SK-N-MC (cell line): Measurements from ENCODE around the gene PDE4B.

Experiments
- DNase-seq: peaks from one replicate; pipeline ENCODE4 v3.0.0-alpha.2; 2011; ENCODE audit warnings: low read depth, low spot score
- H3K27ac ChIP-seq: fragments of 200-600 bp; sonication (generic); 2 replicates; pipeline ENCODE4 v1.5.1; 2016; ENCODE audit warnings: mixed run types
- H3K36me3 ChIP-seq: fragments of 200-600 bp; sonication (generic); 2 replicates; pipeline ENCODE4 v1.6.1; 2017; ENCODE audit warnings: antibody characterized with exemption, low read length, mixed read lengths; ENCODE audit not compliant: insufficient read depth
- H3K4me3 ChIP-seq: fragments of 200-600 bp; sonication (generic); 2 replicates; pipeline ENCODE4 v1.5.1; 2016
- H3K9ac ChIP-seq: fragments of 200-600 bp; sonication (generic); 2 replicates; pipeline ENCODE4 v1.8.0; 2017; ENCODE audit warnings: mixed run types, mixed read lengths; ENCODE audit not compliant: insufficient read length
- H3K9me3 ChIP-seq: fragments of 200-600 bp; sonication (generic); 2 replicates; pipeline ENCODE4 v1.6.1; 2017; ENCODE audit warnings: low read depth, mild to moderate bottlenecking, antibody characterized with exemption, low read length, moderate library complexity, mixed read lengths
- EZH2 ChIP-seq: fragments of 200-600 bp; sonication (generic); IDR thresholded peaks from one replicate; pipeline ENCODE4 v1.6.1; 2017; ENCODE audit warnings: antibody characterized with exemption
- FOXP2 ChIP-seq: optimal IDR thresholded peaks from 2 replicates; pipeline ENCODE3; 2011; ENCODE audit warnings: mild to moderate bottlenecking, moderate library complexity; ENCODE audit not compliant: insufficient read depth; ENCODE audit errors: extremely low read length, control extremely low read depth
- POLR2AphosphoS5 ChIP-seq: IDR thresholded peaks from 2 replicates; pipeline ENCODE4 v1.6.1; 2012; ENCODE audit warnings: mild to moderate bottlenecking, low read depth, low read length, borderline replicate concordance

PDE4B gene

DNA sequence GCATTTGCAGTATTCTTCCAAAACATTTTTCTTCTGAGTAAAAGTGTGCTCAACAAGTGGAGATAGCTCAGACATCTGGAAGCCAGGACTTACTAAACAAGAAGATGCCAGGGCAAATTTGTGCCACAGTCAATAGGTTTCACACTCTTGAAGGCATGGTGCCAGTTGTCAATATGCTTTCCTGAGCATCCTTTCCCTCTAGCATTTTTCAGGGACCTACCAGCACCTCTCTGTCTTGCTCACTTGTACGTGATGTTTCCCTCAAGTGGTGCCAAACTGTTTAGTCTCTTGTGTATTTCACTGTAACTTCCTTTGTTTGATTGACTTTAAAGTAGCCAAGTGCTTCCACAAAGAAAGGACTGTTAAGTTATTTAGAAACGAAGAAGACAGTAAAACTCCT, 547.2 kb downstream of the PDE4B start:
- Histone ChIP-seq H3K9ac (no peak overlapping the region), H3K9me3 (no peaks in the 10 kb centered on the region; the same call in 1 of the 2 replicates), H3K27ac (no peak overlapping the region; the same call in 1 of the 2 replicates), H3K4me3 (no peak overlapping the region), H3K36me3 (no peaks in the 10 kb centered on the region)
- TF ChIP-seq FOXP2 (no peak), EZH2 (no peak), POLR2AphosphoS5 (no peak)
- DNase-seq, result no peak

DNA sequence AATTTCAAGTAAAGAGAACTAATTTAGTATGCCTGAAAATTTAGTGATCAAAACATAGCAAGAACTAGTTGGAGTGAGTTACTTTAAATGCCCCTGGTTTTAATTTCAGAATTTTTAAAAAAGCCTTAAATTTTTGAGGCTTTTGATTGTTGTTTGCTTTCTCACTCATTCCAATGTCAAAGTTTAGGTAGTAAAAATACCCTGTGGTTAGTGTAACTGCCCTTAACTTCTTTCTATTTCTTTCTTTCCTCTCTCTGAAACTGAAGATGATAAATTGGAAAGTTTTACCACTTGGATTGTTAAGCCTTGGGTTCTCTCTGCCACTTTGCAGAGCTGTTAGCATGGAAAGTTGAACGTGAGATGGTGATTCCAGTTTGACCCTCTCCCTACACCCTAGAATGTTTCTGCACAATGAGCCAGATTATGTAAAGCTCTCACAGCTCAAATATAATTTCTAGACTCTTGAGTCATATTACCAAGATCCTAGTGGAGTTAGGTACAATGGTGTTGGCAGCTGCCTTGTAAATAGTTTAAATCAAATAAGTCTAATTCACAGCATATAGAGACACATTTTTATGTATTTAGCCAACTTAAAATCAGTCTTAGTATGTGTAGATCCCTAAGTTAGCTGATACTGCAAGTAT, 548.9 kb downstream of the PDE4B start:
- Histone ChIP-seq H3K4me3 (no peak overlapping the region), H3K9ac (no peak overlapping the region), H3K27ac (no peak overlapping the region), H3K36me3 (no peaks in the 10 kb centered on the region), H3K9me3 (no peaks in the 10 kb centered on the region; the same call in 1 of the 2 replicates)
- DNase-seq, result no peak
- TF ChIP-seq POLR2AphosphoS5 (no peak), EZH2 (no peak), FOXP2 (no peak)

DNA sequence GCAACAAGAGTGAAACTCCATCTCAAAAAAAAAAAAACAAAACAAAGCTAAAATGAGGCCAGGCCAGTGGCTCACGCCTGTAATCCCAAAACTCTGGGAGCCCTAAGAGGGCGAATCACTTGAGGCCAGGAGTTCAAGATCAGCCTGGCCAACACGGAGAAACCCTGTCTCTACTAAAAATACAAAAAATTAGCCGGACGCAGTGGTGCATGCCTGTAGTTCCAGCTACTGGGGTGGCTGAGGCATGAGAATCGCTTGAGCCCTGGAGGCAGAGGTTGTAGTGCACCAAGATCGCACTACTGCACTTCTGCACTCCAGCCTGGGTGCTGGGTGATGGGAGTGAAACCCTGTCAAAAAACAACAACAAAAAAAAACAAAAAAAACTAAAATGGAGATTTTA, 550.0 kb downstream of the PDE4B start:
- Histone ChIP-seq H3K4me3 (no peak overlapping the region), H3K36me3 (no peaks in the 10 kb centered on the region), H3K9ac (no peak overlapping the region), H3K9me3 (no peaks in the 10 kb centered on the region; the same call in 1 of the 2 replicates), H3K27ac (no peak overlapping the region)
- DNase-seq, result no peak
- TF ChIP-seq EZH2 (no peak), POLR2AphosphoS5 (no peak), FOXP2 (no peak)

DNA sequence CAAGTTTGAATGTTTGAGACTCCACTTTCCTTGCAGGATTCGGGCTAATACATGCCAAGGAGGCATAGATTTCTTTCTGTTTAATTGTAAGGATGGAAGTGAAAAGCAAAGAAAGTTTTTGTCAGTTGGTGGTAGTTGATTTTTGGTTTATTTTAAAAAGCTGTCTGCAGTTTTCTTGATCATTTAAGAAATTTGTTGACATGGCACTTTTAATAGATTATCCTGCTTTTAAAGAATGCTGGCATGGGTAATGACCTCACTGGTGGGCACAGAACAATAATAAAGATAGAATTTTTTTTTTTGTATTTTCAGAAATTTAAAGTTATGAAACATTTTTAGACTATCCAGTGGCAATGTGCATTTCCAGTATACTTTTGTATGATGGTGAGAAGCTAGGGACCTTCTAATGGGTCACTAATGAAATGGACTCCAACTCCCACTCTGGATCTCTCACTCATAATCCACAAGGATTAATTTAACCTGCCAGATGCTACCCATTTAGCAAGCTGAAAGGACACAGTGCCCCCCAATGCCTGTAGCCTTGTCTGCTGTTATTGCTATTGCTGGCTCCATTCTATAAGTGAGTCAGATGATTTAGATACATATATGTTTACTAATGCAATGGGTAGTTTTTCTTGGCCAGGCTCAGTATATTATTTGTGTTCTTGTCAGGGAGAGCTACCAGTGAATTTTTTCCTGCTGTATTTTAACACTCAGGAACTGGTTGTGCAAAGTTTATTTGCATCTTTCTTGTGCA, 551.1 kb downstream of the PDE4B start:
- TF ChIP-seq FOXP2 (no peak), POLR2AphosphoS5 (no peak), EZH2 (no peak)
- H3K36me3 ChIP-seq, result no peaks in the 10 kb centered on the region
- no peaks in the 10 kb centered on the region; the same call in 1 of the 2 replicates for H3K9me3 ChIP-seq
- H3K9ac ChIP-seq, result no peak overlapping the region
- H3K4me3 ChIP-seq, result no peak overlapping the region
- H3K27ac ChIP-seq, result no peak overlapping the region
- DNase-seq, result no peak

DNA sequence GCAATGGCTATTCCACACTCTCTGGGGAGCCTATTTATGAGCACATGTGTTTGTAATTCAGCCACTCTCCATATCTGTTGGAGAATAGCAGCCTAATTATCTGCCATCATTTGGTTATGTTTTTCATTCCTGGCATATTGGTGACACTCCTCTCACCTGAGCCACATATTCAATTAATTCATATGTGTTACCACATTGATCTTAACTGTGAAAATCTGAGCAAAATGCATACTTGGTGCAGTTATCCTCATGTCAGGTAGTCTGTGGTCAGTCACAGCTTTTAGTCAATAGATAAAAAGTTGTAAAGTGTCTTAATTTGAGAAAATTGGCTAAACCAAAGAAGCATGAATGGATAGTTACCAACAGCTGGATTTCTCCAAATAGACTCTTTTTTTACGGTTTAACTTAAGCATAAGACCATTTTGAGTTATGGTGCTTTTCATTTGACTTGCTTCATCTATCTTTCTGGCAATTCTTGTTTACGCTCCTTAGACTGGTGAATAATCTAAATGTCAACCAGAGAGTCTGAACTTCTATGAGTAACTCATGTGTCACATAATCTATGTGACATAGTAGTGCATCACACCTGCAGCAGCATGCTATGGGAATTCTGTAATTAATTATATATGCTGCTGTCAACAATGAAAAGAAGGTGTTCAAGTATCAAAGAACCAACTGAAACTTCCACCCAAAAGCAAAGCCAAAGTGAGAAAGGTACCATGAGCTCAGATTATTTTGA, 553.5 kb downstream of the PDE4B start:
- Histone ChIP-seq H3K36me3 (no peaks in the 10 kb centered on the region), H3K27ac (no peak overlapping the region), H3K4me3 (no peak overlapping the region), H3K9me3 (no peaks in the 10 kb centered on the region; the same call in 1 of the 2 replicates), H3K9ac (no peak overlapping the region)
- no peak for TF ChIP-seq POLR2AphosphoS5
- TF ChIP-seq EZH2, result no peak
- no peak for TF ChIP-seq FOXP2
- DNase-seq, result no peak

DNA sequence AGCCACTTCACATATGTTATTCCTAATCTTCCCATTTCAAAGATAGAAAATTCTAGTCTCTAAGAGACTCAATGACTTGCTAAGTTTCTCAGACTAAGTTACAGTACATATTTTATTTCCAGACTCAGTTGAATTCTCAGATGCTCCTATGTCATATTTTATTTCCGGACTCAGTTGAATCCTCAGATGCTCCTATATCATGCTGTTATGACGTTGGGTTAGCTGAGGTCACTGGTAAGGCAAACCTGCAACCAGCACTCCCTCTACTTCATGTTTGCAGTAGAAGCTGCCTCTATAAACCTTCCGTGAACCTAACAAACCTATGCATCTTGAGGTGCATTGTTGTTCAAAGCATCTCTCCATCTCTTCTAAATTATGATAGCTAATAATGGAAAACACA, 554.2 kb downstream of the PDE4B start:
- no peaks in the 10 kb centered on the region for H3K36me3 ChIP-seq
- no peaks in the 10 kb centered on the region; the same call in 1 of the 2 replicates for H3K9me3 ChIP-seq
- TF ChIP-seq FOXP2 (no peak), EZH2 (no peak), POLR2AphosphoS5 (no peak)
- no peak overlapping the region for H3K4me3 ChIP-seq
- DNase-seq, result no peak
- H3K9ac ChIP-seq, result no peak overlapping the region
- no peak overlapping the region for H3K27ac ChIP-seq

DNA sequence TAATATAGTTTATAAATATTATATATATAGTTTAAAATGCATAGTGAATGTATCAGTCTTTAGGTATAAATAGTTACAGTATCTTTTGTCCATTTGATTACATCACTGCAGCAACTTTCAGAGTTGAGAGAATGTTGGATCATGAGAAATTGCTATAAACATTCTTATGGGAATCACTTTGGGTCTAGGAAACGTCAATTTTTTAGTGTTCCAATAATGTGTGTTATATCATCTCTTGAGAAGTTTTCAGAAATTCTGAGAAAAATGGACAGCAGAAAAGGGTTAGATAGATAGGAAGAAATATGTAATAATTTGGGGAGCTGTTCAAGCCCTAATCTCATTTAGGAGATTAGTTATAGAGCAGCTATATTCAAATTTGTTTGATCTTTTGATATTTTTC, 556.1 kb downstream of the PDE4B start:
- TF ChIP-seq POLR2AphosphoS5 (no peak), FOXP2 (no peak), EZH2 (no peak)
- Histone ChIP-seq H3K27ac (peak overlapping the region; percentile 95), H3K36me3 (no peaks in the 10 kb centered on the region), H3K9ac (peak overlapping the region; percentile 63), H3K4me3 (peak overlapping the region; percentile 67; the same call in 1 of the 2 replicates), H3K9me3 (no peaks in the 10 kb centered on the region; the same call in 1 of the 2 replicates)
- DNase-seq, result no peak

DNA sequence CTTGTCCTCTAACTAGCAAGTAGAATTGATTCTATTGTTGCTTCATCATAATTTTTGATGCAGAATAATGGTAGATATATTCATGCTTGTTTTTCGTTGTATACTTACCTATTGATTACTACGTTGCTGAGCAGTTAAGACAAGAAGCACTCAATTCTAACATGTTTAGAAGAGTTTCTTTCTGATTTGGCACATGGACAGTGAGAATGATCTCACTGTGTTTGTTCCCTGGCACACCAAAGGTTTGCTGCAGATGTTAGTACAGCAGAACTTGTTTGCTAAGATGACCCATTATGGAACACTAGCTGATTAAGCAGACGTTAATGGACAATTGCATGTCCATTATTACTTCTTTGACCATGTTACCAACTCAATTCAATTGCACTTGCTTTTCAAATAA, 556.5 kb downstream of the PDE4B start:
- Histone ChIP-seq H3K9me3 (no peaks in the 10 kb centered on the region; the same call in 1 of the 2 replicates), H3K4me3 (peak overlapping the region; percentile 67), H3K36me3 (no peaks in the 10 kb centered on the region), H3K27ac (peak overlapping the region; percentile 95), H3K9ac (peak overlapping the region; percentile 63)
- DNase-seq, result no peak
- TF ChIP-seq EZH2, result no peak
